Activated B cell treated with CpG ODN at 0.5 μM for 24 hours (primary cell): ENCODE data around the gene CREB3L2. TPM values are rescaled to one million over a fixed set of nuclear protein-coding genes. Genes with fewer than 3 reads are reported as not detected.

Experiments
- ATAC-seq: fragments of 200-7000 bp; cut with Tn5 transposase; one replicate; pipeline ENCODE4 v1.10.0; 2021; ENCODE audit warnings: low read depth, mild to moderate bottlenecking, moderate library complexity
- CTCF ChIA-PET: fragments of 350-600 bp; sonication (Branson Sonifier 250); formaldehyde crosslinking; loops from one replicate; lab custom pipeline; 2021; ENCODE audit warnings: antibody characterized with exemption; lab: Charles Lee
- POLR2A ChIA-PET: fragments of 350-600 bp; sonication (Branson Sonifier 250); formaldehyde crosslinking; loops from one replicate; lab custom pipeline; 2021; ENCODE audit warnings: antibody characterized with exemption; lab: Charles Lee
- DNase-seq: peaks from one replicate; pipeline ENCODE4 v3.0.0; 2022
- H3K27ac Mint-ChIP-seq: one replicate; pipeline ENCODE4 v1.8.0; 2020; ENCODE audit warnings: mixed read lengths
- H3K27me3 Mint-ChIP-seq: one replicate; pipeline ENCODE4 v1.8.0; 2021; ENCODE audit warnings: mixed read lengths
- H3K36me3 Mint-ChIP-seq: one replicate; pipeline ENCODE4 v1.8.0; 2021; ENCODE audit warnings: low read depth, mixed read lengths
- H3K4me1 Mint-ChIP-seq: one replicate; pipeline ENCODE4 v1.8.0; 2021; ENCODE audit warnings: mixed read lengths
- H3K4me3 Mint-ChIP-seq: one replicate; pipeline ENCODE4 v1.8.0; 2020; ENCODE audit warnings: mild to moderate bottlenecking, mixed read lengths
- H3K9me3 Mint-ChIP-seq: one replicate; pipeline ENCODE4 v1.8.0; 2020; ENCODE audit warnings: mixed read lengths
- intact Hi-C: fragments of 100-400 bp; cut with micrococcal nuclease; formaldehyde crosslinking; loops from one replicate; pipeline ENCODE4 v1.15.1; 2024
- total RNA-seq: library from RNA; stranded (reverse); gene quantifications from 2 replicates; pipeline ENCODE4 v1.2.3, GENCODE V29; 2022
- TF ChIP-seq, protein P1 (sequence below): fragments of 200-600 bp; IDR thresholded peaks from one replicate; pipeline ENCODE4 v1.8.0; 2022; ENCODE audit warnings: antibody characterized with exemption, mild to moderate bottlenecking

CREB3L2 gene
- total RNA-seq, 1 donor from 2014 or later, result 21.7 TPM

DNA sequence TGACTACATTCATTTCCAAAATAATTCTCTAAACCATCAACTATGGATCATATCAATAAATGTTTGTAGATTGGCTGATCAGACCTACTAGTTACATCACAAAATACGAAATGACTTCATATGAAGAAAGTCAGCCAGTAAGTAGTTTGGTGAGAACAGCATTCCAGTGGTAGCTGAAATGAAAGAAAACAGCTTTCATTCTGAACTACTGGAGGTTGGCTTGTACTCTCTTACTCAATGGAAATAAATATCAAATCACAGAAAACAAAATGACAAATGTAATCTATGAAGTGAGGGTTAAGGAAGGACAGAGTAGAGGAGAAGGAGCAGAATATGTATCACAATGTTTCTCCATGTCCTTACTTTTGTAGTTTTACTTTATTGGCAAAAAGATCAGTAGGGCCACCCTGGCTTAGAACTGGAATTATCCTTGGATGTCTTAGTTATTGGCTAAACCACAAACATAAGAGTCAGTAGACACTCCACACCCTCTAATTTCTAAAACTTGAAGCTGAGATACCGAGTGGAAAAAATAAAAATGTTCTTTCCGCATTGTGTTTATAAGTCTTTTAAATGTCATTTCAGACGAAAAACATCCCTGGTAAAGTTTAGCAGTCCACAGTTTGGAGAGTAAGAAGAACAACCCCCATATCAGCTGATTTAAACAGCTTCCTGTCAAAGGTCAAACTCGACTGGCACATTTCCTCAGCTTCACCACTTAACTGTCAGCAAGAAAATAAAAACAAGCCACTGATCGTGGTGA is 81.1 kb downstream of the CREB3L2 start:
- no peak overlapping the region for H3K4me3 Mint-ChIP-seq
- TF ChIP-seq, protein P1, sequence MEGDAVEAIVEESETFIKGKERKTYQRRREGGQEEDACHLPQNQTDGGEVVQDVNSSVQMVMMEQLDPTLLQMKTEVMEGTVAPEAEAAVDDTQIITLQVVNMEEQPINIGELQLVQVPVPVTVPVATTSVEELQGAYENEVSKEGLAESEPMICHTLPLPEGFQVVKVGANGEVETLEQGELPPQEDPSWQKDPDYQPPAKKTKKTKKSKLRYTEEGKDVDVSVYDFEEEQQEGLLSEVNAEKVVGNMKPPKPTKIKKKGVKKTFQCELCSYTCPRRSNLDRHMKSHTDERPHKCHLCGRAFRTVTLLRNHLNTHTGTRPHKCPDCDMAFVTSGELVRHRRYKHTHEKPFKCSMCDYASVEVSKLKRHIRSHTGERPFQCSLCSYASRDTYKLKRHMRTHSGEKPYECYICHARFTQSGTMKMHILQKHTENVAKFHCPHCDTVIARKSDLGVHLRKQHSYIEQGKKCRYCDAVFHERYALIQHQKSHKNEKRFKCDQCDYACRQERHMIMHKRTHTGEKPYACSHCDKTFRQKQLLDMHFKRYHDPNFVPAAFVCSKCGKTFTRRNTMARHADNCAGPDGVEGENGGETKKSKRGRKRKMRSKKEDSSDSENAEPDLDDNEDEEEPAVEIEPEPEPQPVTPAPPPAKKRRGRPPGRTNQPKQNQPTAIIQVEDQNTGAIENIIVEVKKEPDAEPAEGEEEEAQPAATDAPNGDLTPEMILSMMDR, result no peak
- CTCF ChIA-PET, result interaction anchor here (1.9 kb wide), 1 partner anchor 81 kb away, joined by 4 read pairs; the partner anchor contains the start of gene CREB3L2
- no peak for DNase-seq
- H3K36me3 Mint-ChIP-seq, result peaks cover 27% of the 10 kb centered on the region
- intact Hi-C loops, result no loop called here
- no peaks in the 10 kb centered on the region for H3K27me3 Mint-ChIP-seq
- H3K9me3 Mint-ChIP-seq, result no peaks in the 10 kb centered on the region
- POLR2A ChIA-PET, result no interaction called here
- H3K27ac Mint-ChIP-seq, result no peak overlapping the region
- peaks cover 19% of the 10 kb centered on the region for H3K4me1 Mint-ChIP-seq
- ATAC-seq, result no peak

DNA sequence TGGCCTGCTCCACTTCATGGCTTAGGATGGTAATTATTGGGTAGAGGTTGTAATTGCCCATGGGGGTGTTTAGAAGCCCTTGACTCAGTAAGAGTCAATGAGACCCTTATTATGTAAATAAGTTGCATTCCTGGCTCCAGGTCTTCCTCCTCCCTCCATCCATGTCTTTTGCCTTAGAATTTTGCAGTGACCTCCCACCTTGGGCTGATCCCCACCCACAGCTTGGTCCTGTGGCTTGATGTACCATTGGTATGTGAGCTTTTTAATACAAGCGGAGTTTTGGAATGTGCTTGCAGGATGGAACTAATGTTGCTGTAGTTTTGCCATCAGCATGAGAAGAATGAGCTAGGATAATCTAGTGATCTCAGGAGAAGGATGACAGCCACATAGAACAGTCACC is 81.9 kb downstream of the CREB3L2 start:
- no peaks in the 10 kb centered on the region for H3K27me3 Mint-ChIP-seq
- ChIA-PET POLR2A (no interaction called here), CTCF (interaction anchor here (1.9 kb wide), 1 partner anchor 82 kb away, joined by 4 read pairs; the partner anchor contains the start of gene CREB3L2)
- intact Hi-C loops, result no loop called here
- TF ChIP-seq, protein P1, result no peak
- no peak for ATAC-seq
- H3K27ac Mint-ChIP-seq, result no peak overlapping the region
- H3K4me3 Mint-ChIP-seq, result no peak overlapping the region
- H3K9me3 Mint-ChIP-seq, result no peaks in the 10 kb centered on the region
- no peak for DNase-seq
- peaks cover 25% of the 10 kb centered on the region for H3K36me3 Mint-ChIP-seq
- H3K4me1 Mint-ChIP-seq, result peaks cover 19% of the 10 kb centered on the region

DNA sequence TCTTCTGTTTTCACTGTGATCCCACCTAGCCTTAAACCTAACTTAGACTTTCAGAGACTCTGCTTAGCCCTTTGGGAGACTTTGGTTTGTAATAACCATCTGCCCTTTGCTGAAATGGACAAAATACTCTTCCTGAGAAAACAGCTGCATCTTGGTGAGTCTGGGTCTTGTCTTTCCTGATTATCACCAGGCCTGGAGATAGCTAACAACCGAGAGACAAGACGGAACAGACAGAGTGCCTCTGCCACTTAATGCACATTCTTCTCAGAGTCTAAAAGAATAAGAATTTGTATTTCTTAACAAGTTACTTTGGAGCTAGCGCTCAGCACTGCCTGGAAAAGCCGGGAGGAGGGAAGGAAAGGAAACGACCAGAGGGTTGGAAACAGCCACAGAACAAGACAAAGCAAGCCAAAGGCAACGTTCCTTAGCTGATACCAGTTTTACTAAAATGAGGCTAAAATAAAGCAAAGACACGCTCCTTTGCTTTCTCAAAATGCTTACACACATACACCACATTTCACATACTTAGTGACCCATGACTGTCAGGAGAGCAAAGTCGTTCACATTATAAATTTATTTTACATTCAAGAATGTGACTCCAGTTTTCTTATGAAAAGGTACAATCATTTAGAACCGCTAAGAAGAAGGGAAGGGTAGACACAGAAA is 84.8 kb downstream of the CREB3L2 start:
- Mint-ChIP-seq H3K36me3 (peaks cover 36% of the 10 kb centered on the region), H3K27me3 (no peaks in the 10 kb centered on the region), H3K27ac (peak overlapping the region; percentile 54), H3K4me3 (peak overlapping the region; percentile 33), H3K9me3 (no peaks in the 10 kb centered on the region), H3K4me1 (peaks cover 19% of the 10 kb centered on the region)
- ATAC-seq (no peak), DNase-seq (no peak)
- intact Hi-C loops, result no loop called here
- ChIA-PET POLR2A (no interaction called here), CTCF (interaction anchor here (1.1 kb wide), 1 partner anchor 821 kb away, joined by 3 read pairs; no protein-coding TSS in a partner anchor)
- TF ChIP-seq, protein P1, result no peak

DNA sequence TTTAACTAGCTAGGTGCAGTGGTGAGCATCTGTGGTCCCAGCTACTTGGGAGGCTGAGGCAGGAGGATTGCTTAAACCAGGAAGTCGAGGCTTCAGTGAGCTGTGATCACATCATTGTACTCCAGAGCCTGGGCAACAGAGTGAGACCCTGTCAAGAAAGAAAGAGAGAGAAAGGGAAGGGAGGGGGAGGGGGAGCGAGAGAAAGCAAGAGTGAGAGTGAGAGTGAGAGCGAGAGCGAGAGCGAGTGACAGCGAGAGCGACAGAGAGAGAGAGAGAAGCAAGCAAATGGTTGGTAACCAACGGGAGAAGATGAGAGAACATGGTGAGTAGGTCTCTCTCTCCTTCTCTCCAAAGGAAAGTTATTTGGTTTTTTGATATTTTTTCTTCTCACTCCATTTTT is 85.3 kb downstream of the CREB3L2 start:
- Mint-ChIP-seq H3K27ac (no peak overlapping the region), H3K4me1 (peaks cover 19% of the 10 kb centered on the region), H3K36me3 (peaks cover 40% of the 10 kb centered on the region), H3K27me3 (no peaks in the 10 kb centered on the region), H3K9me3 (no peaks in the 10 kb centered on the region), H3K4me3 (no peak overlapping the region)
- ATAC-seq (no peak), DNase-seq (no peak)
- intact Hi-C loops, result no loop called here
- CTCF ChIA-PET, result no interaction called here
- TF ChIP-seq, protein P1, result no peak
- POLR2A ChIA-PET, result no interaction called here

DNA sequence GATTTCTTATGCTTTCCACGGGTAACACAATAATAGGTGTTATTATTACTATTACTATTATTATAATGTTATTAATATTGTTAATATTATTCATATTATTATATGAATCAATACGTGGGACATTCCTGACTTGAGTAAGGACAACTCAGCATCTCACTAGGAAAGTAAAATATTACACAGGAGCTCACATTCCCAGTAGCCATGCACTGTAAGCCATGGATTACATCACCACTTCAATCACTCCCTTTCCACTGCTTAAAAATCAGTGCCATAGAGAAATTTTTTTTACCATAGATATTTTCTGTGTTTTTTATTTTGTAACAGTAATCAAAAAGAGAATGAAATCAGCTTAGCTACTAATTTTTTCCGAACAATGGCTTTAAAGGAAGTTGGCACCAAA is 86.6 kb downstream of the CREB3L2 start:
- Mint-ChIP-seq H3K9me3 (no peaks in the 10 kb centered on the region), H3K36me3 (peaks cover 42% of the 10 kb centered on the region), H3K4me3 (no peak overlapping the region), H3K27me3 (no peaks in the 10 kb centered on the region), H3K4me1 (peaks cover 12% of the 10 kb centered on the region), H3K27ac (no peak overlapping the region)
- DNase-seq (no peak), ATAC-seq (no peak)
- ChIA-PET POLR2A (no interaction called here), CTCF (interaction anchor here (1.7 kb wide), 1 partner anchor 12 kb away, joined by 5 read pairs; no protein-coding TSS in a partner anchor)
- intact Hi-C loops, result no loop called here
- TF ChIP-seq, protein P1, result no peak
